CD1c-positive myeloid dendritic cell (primary cell): ENCODE measurements around the gene CD226.
"Not testable (repeated sequence)": the region's sequence is repeated elsewhere in the genome, so short reads cannot be mapped to it uniquely, and the experiment has no call there.

Experiments used
- DNase-seq: peaks from one replicate; pipeline ENCODE4 v3.0.0-alpha.2; 2016; ENCODE audit errors: extremely low spot score

The CD226 gene

DNA sequence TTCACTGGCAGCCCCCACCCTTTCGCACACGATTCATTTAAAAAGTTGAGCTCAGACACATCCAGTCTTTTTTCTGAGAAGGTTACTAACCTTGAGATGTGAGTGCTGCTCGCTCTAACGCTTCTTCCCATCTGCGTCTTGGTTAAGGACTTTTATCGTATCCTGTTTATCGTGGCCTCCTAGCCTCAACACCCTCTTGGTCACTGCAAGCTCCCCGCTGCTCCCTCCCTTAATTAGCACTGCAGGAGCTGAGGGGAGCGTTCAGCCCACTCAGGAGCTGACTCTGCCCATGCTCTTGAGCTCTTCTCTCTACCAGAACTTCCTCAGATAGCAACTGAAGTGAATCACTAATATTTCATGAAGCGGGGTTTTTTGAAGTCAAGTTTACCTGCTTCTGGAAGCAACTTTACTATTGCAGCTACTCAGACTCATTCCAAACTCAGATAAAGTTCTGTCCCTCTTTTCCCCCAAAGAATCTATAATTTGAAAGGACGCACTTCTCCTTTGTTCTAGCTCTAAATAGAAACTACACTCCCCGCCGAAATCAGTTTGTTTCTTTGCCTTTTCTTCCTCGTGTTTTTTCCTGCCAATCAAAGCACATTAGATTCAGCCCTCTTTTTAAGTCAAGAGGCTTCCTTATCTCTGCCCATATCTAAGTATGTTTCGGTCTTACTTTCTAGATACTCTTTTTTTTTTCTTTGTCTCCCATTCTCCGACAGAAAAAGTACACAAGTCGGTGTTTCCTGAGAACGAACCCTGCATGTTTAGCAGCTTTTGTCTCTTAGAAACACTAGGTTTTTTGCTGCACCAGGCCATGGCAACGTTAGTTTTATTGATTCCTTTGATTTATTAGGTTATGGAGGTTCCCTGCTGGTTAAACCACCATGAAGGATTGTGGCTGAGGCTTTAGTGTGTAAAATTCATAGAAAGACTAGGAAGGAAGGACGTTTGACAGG, 9.3 kb upstream of the CD226 start:
- DNase-seq = peak; percentile 58

DNA sequence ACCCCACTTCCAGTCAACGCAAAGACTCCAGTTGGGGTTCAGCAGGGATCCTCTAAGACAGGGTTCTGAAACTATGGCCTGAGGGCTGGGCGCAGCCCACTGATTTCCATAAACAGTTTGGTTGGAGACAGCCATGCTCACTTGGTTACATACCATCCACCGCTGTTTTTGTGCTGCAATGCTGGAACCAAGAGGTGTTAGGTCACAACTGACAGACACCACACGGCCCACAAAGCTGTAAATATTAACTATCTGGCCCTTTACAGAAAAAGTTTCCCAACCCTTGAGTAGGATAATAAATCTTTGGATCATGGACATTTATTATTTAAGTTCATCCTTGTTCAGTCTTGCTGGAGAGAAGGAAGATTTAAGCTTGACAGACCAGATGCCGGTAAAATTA, 8.4 kb upstream of the CD226 start:
- DNase-seq = no peak

GRCh38 chr18:69954719-69955480, 7.2 kb upstream of the CD226 start:
- DNase-seq = no peak

- no peak for DNase-seq
Observed at GRCh38 chr18:69953191-69953590, 5.5 kb upstream of the CD226 start.

DNA sequence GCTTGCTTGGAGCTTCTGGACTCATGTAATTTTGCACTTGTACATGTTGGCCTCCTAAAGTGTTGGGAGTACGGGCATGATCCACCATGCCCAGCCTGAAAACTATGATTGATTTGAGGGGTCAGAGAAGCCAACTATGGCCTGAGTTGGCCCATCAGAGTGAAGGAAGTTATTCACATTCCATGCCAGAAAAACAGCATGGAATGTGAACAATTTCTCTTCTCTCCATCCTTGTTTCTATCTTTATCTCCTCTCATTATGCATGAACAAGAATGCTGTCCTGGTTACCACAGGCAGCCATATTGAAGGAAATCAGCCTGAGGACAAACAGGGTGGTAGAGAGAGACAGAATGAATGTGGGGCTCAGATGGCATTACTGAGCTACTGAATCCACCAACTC, 3.5 kb upstream of the CD226 start:
- DNase-seq = no peak

DNA sequence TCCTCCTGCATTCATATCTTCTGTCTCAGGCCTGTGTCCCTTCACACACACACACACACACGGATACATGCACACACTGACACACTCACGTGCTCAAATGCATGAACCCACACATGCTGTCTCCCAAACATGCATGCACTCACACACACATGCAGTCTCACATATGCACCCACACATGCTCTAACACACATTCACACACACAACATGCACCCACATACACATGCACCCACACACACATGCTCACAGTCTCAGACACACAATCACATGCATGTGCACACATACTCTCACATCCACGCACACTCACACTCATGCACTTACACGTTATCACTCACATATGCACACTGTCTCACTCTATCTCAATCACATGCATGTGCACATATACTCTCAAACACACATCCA, 1.9 kb upstream of the CD226 start:
- DNase-seq = no peak

DNA sequence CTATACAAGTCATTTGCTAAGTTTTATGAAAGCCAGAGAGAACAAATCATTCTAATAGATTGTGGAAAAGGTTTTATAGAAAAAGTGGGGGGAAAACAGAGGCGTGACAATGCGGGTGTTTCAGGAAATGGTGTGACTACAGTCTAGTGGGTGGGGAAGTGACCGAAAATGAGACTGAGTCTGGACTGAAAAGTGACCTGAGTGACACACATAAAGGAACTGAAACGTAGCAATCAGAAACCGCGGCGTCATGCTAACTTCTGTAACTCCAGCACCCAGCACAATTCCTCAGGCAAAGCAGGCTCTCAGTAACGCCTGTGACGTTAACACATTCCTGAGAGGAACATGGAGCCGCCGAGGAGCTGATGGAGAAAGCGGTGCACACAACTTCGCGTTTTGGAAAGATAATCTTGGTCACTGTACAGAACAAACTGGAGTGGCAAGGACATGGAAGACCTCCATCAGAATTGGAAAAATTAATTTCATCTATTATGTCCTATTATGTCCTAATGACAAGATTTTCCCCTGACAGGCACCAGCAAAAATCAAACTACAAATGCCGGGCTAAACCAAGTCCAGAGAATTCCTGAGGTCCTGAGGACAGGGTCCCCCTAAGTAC, 1.4 kb upstream of the CD226 start:
- peak; percentile 95 for DNase-seq

GRCh38 chr18:69948256-69948655, 583 bp upstream of the CD226 start:
- peak; percentile 53 for DNase-seq

- no peak for DNase-seq
Observed at GRCh38 chr18:69946608-69947155, 991 bp downstream of the CD226 start.

GRCh38 chr18:69945220-69946114, 2.2 kb downstream of the CD226 start:
- no peak for DNase-seq

GRCh38 chr18:69944436-69944835, 3.2 kb downstream of the CD226 start:
- DNase-seq = no peak

GRCh38 chr18:69943021-69943420, 4.7 kb downstream of the CD226 start:
- no peak for DNase-seq

DNA sequence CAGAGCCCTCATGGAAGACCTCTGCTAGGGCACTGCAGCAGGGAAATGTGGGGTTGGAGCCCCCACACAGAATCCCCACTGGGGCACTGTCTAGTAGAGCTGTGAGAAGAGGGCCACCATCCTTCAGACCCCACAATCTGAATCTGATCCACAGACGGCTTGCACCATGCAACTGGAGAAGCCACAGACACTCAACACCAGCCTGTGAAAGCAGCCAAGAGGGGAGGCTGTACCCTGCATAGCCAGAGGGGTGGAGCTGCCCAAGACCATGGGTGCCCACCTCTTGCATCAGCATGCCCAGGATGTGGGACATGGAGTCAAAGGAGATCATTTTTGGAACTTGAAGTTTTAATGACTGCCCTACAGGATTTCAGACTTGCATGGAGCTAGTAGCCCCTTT, 6.5 kb downstream of the CD226 start:
- no peak for DNase-seq

GRCh38 chr18:69939812-69940211, 7.9 kb downstream of the CD226 start:
- DNase-seq = not testable (repeated sequence)

DNA sequence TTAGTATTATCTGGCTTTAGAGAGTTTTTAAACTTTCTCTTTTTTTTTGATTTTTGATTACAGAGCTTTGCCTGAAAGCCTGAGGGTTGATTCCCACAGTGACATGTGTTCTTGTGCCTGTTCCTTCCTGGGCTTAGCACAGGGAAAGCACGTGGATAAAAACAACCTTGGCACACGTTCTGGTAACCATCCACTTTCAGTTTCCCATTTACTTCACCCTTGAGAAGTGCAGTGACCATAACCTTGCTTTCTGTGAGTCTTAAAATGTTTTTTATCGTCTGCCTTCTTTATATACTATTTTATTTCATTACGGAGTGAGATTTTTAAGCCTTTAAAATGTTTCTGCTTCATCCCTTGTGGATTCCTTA, 11.5 kb downstream of the CD226 start:
- no peak for DNase-seq

DNA sequence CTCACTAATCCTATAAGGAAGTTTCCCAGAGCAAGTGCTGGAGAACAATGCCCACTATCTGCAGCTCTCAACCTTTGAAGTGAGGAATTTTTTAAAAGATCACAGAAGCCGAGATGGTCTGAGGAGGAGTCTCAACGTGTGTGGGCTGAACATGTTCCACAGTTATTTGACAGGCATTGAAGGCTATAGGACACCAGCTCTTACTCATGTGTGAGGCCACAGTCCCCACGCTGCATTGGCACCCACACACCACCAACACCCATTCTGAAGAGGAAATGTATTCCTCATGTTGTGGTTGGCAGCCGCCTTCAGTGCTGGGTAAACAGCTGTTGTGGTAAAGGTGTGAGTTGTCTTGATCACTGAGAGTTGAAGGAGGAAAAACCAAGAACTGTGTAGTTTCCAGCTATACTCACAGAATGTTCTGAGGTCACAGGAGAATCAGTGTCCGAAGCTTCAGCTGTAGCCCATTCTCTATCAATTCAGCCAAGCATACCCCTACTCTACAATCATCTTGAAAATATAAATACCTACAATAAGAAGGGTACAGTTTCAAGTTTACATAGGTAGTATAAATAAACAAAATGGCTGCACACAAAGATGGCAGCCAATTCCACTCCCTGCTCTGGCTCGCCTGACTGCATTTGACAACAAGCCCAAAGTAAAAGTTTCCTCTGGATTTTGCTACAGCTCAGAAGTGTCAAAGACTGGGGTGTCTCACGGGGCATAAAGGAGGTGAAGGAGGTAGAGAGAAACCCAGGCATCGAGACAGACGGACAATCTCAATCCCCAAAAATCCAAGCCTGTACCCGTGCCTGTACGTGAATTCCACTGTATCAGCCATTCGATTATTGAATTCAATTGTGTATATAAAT, 12.1 kb downstream of the CD226 start:
- peak; percentile 84 for DNase-seq

DNA sequence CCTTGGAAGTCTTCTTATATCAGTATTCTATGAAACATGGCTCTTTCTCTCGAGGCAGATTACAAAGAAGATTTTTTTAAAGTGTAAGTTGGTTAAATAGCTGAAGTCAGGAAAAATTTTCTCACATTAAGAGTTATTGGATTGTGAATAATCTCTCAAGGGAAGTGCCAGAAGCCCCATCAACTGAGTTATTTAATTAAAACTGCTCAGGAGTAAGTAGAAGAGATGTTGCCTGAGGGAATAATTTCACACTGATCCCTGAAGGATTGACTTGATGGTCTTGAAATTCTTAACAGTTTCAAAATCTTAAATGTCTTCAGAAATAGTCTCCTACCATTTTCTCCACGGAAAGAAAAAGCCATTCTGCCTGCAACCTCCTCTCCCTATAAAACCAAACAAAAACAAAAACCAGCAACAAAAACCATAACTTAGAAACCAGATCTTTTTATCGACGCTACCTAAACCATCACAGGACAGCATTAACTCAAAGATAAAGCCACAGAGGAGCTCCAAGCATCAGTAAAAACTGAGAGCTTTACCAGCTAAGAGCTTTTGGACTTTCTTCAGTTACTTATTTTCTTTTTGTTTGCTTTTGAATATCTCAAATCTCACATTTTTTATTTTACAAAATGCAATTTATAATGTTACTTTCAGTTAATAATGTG, 12.9 kb downstream of the CD226 start:
- DNase-seq = no peak

- no peak for DNase-seq
Observed at GRCh38 chr18:69929041-69929774, 18.5 kb downstream of the CD226 start.

GRCh38 chr18:69916412-69916811, 31.3 kb downstream of the CD226 start:
- DNase-seq = no peak
